GM21529 (cell line): ENCODE results near the gene DNAI4.
"Not testable (repeated sequence)": the region's sequence is repeated elsewhere in the genome, so short reads cannot be mapped to it uniquely, and the experiment has no call there.

Experiments used
- ATAC-seq: cut with Tn5 transposase; IDR thresholded peaks from one replicate; pipeline ENCODE4 v1.9.1; 2021; ENCODE audit not compliant: unreplicated experiment

Gene DNAI4

DNA sequence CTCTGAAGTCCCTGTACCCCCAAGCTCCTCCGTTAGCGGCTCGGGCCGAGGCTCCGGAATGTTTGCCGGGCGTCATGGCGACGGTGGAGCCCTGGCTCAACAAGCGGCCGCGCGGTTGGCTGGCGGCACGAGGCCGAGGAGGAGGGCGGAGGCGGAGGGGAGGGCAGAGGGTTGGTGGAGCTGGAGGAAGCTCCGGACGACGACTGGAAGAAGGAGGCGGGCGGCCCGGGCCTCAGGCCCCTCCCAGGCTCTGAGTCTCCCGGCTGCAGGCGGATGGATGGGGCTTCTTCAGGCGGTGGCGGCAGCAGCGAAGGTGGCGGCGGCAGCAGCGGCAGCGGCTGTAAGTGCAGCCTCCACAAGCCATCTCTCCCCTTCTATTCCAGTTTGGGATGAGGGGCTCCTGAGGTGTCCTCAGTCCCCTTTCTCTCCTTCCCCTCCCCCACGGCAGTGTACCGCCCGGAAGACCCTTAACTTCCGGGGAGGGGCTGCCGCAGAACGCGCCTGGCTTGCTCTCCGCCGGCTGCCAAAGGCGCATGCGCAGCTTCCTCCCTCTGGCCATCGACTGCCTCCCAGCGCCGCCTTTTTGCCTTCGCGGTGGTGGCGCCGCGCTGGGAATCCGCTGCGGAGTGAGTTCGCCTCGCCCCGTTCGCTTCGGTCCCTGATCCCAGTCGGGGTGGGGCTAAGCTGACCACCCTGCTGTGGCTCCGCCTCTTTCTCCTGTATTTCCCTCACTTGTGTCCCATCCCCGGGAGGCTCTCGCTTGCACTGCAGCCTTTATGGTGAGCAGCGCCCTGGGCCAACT lies at the start of gene DNAI4, which contains the start of gene MIER1:
DNAI4 (minus strand) TSS at position 101 of the 802 bp plus-strand sequence; CDS start at position 76, 25 bp downstream.
MIER1 (plus strand) TSS at position 235 of the 802 bp plus-strand sequence; CDS start at position 274, 39 bp downstream.
- peak; percentile 92 for ATAC-seq

- no peak for ATAC-seq
Measured at GRCh38 chr1:66968574-66968973, 43.9 kb upstream of the DNAI4 start.

DNA sequence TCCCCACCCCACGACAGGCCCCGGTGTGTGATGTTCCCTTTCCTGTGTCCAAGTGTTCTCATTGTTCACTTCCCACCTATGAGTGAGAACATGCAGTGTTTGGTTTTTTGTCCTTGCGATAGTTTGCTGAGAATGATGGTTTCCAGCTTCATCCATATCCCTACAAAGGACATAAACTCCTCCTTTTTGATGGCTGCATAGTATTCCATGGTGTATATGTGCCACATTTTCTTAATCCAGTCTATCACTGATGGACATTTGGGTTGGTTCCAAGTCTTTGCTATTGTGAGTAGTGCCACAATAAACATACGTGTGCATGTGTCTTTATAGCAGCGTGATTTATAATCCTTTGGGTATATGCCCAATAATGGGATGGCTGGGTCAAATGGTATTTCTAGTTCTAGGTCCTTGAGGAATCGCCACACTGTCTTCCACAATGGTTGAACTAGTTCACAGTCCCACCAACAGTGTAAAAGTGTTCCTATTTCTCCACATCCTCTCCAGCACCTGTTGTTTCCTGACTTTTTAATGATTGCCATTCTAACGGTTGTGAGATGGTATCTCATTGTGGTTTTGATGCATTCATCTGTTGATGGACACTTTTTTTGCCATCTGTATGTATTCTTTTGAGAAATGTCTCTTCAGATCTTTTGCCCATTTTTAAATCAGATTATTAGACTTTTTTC lies 41.7 kb upstream of the DNAI4 start:
- ATAC-seq, result not testable (repeated sequence)

GRCh38 chr1:66957938-66958337 lies 33.3 kb upstream of the DNAI4 start:
- no peak for ATAC-seq

DNA sequence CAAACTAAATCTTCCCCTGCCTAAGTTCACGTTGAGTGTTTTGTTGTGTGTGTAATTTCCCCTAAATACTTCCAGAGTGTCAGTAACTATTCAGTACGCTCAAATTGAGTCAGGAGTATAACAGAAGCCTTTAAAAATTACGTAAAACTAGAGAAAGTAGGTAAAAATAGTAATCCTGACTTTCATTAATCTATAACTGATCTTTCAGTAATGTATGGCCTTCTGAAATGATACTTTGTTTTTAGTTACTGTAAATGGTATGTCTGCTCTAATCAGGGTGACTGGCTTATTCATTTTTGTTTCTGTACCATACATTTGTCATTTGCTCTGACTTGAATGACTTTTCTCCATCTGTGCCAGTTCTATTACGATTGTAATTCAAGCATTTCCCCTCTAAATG lies 29.6 kb upstream of the DNAI4 start:
- peak; percentile 81 for ATAC-seq

GRCh38 chr1:66951513-66951912 lies 26.9 kb upstream of the DNAI4 start:
- ATAC-seq, result no peak

DNA sequence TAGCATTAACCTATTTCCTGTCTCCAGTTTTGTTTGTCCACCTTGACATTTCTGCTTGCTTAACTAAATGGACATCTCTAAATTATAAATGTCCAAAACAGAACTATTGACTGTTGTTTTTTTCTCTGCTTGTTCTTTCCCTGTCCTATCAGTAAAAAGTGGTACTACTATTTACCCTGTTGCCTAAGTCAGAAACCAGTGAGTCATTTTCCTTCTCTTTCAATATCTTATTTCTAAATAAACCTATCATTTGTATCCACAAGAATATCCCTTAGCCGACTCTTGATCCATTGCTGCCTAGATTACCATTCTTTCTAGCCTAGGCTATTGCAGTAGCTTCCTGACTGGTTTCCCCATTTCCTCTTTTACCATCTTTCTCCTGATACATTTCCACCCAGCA lies 22.6 kb upstream of the DNAI4 start:
- ATAC-seq, result no peak

GRCh38 chr1:66945316-66945715 lies 20.7 kb upstream of the DNAI4 start:
- no peak for ATAC-seq

- no peak for ATAC-seq
Measured at GRCh38 chr1:66944330-66945274, 19.9 kb upstream of the DNAI4 start.

- no peak for ATAC-seq
Measured at GRCh38 chr1:66943361-66943969, 18.8 kb upstream of the DNAI4 start.

DNA sequence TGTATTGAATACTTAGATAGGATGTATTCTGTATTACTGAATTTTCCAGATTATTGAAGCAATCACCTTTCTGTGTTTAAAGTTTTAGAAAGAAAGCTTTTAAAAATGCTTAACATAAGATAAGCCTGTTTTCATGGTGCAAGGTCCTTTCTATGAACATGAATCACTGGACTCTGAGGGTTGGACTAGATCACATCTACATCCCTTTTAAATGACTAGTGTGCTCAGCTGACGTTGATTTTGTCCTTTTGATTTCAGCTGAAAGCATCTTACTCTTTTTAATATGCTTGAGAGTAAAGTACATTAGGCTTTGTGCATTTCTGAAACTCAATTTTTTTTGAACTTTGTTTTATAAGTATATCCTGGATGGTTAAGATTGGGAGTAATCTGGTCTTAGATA lies 16.3 kb upstream of the DNAI4 start:
- no peak for ATAC-seq

DNA sequence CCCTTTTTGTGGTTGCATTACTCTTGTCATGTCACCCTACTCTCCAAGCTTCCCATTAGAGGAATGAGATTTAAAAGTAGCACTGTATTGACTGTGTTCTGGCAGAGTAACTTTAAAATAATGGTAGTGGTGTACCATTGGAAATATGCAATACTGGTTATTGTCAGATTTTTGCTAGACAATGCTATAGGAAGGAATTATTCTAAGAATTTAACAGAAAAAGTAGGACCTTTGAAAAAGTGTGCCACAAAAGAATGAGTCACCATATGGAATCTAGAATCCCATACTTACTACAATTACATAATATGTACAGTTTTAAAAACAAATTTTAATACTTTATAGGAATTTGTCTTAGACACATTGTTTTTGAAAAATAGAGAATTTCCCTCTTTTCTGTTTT lies 14.0 kb upstream of the DNAI4 start:
- ATAC-seq, result no peak

DNA sequence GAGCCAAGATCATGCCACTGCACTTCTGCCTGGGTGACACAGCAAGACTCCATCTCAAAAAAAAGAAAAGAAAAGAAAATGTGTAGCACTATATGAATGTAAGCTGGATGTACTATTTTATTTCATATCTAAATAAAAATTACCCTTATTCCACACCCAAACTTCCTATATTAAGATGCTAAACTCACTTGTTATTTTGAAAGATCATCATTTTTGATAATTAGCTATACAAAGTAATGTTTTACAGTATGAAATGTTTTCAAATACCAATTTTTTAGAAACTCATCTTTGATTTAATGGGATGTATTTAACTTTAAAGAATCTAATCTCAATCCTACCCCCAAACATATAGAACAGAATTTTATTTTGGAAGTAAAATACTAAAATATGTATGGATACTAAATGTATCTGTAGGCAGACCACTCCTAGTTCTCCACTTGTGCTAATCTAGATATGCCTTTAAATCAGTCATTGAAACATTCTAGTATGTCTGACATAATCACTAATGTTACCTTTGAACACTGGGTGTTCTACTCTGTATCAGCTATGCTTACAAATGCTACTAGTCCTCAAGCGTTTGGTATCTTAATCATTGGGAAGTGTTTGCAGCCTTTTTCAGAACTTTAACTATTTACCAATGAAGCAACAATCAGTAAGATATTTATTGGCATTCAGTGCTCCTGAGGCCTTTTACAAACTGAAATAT lies 13.0 kb upstream of the DNAI4 start:
- ATAC-seq, result no peak

DNA sequence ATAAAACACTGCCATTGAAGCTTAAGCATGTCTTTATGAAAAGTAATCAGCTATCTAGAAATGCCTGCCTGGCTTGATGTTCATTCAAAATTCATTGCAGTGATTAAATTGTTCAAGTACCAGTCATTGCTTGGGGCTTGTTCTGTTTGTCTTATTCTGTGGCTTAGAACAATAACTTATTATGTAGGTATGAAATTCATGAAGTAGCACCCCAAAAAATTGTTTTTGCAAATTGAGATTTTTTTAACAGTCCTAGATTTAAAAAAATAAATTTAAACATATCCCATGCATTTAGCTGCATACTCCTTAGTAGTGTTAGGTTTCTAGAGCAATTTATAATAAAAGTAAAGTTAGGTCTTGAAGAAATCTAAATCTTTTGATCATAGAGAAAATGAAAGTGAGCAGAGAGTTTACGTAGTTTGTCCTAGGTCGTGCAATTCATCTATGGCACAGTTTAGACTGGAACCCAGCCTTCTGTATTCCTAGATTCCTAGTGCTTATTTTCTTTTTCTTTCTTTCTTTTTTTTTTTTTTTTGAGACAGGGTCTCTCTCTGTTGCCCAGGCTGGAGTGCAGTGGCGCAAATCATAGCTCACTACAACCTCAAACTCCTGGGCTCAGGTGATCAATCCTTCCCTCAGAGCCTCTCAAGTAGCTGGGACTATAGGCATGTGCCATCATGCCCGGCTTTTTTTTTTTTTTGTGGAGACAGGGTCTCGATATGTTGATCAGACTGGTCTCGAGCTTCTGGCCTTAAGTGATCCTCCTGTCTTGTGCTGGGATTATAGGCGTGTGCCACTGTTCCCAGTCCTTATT lies 9.4 kb upstream of the DNAI4 start:
- no peak for ATAC-seq

DNA sequence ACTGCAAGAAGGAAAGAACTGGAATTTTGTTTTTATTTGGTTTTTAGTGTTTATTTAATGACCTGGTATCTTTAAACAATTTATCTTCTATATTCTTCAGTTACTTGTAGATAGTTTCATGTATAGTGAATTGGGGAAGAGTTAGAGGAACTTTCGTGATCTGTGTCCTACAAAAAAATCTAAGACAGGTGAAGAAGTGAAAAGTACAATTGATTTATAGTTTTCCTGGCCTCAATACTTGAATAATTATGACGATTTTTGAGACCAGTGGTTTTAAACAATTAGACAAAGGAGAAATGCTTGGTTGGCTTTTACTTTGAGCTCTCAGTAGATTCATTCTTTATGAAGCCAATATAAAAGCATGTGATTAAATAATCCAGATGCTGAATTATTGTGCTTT lies 7.6 kb upstream of the DNAI4 start:
- ATAC-seq, result no peak

- no peak for ATAC-seq
Measured at GRCh38 chr1:66931590-66931989, 6.9 kb upstream of the DNAI4 start.

DNA sequence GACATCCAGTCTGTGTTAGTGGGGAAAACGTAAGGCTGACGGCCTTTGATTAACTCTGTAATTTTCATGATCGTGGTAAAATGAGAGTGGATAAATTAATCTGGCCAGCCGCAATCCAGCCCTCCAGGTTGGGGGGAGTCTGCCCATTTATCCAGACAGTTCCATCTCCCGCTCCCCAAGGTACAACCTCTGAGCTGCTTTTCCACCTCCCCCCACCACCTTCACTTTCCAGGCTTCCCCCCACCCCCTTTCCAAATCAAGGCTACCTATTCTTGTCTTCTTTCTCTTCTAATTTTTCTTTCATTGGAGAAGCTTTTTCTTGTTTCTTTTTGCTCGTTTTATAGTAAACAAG lies 6.1 kb upstream of the DNAI4 start:
- no peak for ATAC-seq

DNA sequence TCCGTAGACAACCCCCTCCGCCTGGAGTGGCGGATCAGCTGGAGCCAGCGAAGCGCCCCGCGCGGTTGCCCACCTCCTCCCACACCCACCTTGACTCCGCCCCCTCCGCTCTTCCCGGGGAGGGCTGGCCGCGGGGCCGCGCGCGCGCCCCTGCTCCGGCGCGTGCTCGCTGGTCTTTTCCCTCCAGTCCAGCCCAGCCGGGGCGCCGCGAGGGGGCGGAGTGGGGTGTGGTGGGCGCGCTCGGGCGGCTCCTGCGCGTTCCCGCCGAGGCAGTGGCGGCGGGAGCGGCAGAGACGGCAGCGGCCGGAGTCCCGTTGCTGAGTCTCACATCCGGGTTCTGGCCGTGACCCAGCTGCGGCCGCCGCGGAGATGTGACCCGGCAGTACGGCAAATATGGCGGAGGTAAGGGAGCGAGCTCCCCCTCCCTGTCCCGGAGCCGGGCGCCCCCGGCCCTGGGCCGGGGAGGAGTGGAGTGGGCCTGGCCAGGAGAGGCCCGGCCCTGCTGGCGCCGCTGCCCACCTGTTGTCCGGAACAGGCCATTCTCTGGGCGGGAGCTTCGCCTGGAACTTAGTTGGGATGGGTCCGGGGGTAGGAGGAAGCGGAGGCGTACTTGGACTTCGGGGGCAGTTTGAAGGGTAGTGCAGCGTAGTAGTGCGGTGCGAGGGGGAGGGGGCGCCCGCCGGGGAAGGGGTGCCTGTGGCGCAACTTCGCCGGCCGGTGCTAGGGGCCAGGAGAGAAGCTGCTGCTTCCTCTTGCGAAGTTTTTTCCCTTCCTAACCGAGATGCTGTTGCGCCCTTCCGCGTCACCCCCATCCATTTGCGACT lies 5.6 kb upstream of the DNAI4 start:
- ATAC-seq, result peak; percentile 60

- ATAC-seq, result no peak
Measured at GRCh38 chr1:66929691-66929998, 5.0 kb upstream of the DNAI4 start.
